Measurements from ENCODE around the gene MFSD11.

DNA sequence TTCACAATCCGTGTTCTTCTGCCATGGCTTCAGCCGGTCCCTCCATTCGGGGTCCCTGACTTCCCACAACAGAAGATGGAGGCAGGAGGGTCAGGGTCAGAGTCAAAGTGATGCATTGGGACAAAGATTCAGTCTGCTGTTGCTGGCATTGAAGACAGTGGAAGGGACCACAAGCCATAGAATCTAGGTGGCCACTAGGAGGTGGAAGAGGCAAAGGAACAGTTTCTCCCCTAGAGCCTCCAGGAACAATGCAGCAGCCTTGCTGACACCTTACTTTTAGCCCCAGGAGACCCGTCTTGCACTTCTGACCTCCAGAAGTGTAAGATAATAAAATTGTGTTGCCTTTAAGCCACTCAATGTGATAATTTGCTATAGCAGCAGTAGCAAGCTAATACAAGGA lies 55.9 kb downstream of the MFSD11 start:
- peak; percentile 80 for TF ChIP-seq CTCF (conservative IDR thresholded peaks at IDR 0.05; ENCODE audit: low read length)
- no peak for TF ChIP-seq EZH2phosphoT487 (IDR thresholded peaks at IDR 0.05; ENCODE audit: borderline replicate concordance, low read depth, low read length)
